ENCODE measurements around the gene CPNE2. TPM values are rescaled to one million over a fixed set of nuclear protein-coding genes. Genes with fewer than 3 reads are reported as not detected.

CPNE2 gene
- total RNA-seq, 2 donors from 2014 or later, result 16.0 to 26.1 TPM

DNA sequence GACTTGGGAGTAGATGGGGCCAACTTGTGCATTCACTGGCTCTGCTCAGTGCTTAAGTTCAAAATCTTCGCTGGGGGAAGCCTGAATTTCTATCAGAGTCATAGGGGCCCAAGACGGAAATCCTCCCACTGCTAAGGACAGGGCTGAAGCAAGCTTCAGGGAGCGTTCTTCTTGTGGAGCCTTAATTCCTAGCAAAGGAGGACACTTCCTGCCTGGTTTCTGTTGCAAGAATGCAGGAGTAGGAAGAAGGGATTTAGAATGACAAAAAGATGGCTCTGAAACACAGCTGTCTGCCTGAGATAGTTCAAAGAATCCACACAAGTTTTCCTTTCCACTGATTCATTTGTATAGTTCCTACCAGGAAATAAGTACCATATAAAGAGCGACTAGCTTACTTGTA lies 67.1 kb downstream of the CPNE2 start:
- no peaks in the 10 kb centered on the region for H3K9me3 ChIP-seq
- TF ChIP-seq CTCF (IDR thresholded peaks at IDR 0.05), result no peak
- H3K4me3 ChIP-seq, result no peak overlapping the region
- H3K27me3 ChIP-seq, result no peaks in the 10 kb centered on the region
- H3K4me1 ChIP-seq, result no peaks in the 10 kb centered on the region
- no peak for DNase-seq (ENCODE audit: low spot score)
- H3K36me3 ChIP-seq, result peaks cover 59% of the 10 kb centered on the region
- H3K27ac ChIP-seq, result no peak overlapping the region

DNA sequence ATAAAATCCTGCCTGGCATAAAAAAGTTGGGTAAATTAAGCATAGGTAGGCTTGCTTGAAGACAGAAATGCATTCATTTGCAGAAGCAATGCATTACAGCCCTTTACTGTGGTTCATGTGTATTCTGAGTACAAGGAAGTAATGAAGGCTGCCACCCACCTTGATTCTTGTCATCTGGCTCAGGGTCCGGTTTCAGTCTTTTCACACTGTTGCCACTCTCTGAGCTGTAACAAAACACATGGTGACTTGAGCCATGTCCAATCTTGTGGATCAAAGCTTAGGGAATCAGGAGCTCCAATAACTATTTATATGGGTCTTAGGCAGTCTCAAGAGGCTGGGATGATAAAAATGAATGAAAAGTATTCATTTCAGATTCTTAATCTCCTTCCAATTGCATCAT lies 71.5 kb downstream of the CPNE2 start:
- TF ChIP-seq CTCF (IDR thresholded peaks at IDR 0.05), result no peak
- no peak overlapping the region for H3K27ac ChIP-seq
- no peaks in the 10 kb centered on the region for H3K9me3 ChIP-seq
- peaks cover 0 to 16% of the 10 kb centered on the region in 2 donors for H3K4me1 ChIP-seq
- DNase-seq (ENCODE audit: low spot score), result no peak
- peaks cover 59% of the 10 kb centered on the region for H3K36me3 ChIP-seq
- no peak overlapping the region for H3K4me3 ChIP-seq
- H3K27me3 ChIP-seq, result no peaks in the 10 kb centered on the region

DNA sequence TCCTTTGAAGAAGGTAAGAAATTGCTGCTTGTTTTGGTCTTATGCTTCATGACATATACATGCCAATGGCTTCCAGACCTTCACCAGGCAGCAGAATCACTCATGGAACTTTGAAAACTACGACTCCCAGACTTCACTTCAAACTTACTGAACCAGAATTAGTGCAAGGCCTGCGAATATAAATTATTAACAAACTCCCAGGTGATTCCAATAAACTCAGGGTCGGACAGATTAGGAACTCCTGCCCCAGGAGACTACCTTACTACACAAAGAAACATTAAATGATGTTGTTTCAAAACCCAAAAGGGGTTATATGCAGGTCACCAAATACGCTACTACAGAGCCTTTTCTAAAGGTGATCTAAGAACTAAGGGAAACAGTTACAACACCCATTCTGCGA lies 73.1 kb downstream of the CPNE2 start:
- Histone ChIP-seq H3K27ac (no peak overlapping the region), H3K9me3 (no peaks in the 10 kb centered on the region), H3K4me3 (no peak overlapping the region), H3K4me1 (peaks cover 0 to 16% of the 10 kb centered on the region in 2 donors), H3K27me3 (no peaks in the 10 kb centered on the region), H3K36me3 (peaks cover 65% of the 10 kb centered on the region)
- no peak for TF ChIP-seq CTCF (IDR thresholded peaks at IDR 0.05)
- no peak for DNase-seq (ENCODE audit: low spot score)

DNA sequence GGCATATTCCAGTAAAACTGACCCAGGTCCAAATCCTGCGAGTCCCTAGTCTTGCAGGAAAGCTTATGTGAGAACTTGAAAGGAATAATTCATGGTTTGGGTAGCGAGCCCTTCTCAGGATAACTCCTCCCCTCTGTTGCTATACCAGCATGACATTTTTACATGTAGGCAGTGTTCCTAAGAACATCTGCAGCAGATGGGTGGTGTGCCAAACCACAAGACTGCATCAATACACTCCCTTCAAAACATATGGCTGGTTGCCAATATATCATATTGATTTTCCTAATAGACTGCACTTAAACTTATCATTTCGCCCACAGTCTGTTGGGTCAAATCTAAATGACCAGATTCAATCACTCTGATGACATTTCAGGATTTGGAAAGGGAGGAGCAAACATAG lies 73.6 kb downstream of the CPNE2 start:
- no peak for TF ChIP-seq CTCF (IDR thresholded peaks at IDR 0.05)
- no peak for DNase-seq (ENCODE audit: low spot score)

DNA sequence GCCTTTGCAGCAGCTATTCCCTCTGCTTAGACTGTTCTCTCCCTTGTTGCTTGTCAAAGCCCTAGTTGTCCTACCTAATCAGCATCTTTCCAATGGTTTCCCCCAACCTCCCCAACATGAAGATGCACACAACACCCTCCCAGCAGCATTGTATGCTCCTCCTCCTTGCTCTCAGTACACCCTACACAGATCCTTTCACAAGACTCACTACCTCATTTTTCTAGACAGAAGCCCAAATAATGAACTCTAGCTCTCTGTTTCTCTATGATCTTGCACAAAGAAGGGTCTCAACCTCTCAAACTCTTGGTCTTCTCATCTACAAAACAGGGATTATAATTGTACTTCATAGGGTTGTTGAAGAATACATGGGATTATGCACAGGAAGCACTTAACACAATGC lies 74.1 kb downstream of the CPNE2 start:
- H3K27ac ChIP-seq, result no peak overlapping the region
- TF ChIP-seq CTCF (IDR thresholded peaks at IDR 0.05), result no peak
- no peaks in the 10 kb centered on the region for H3K27me3 ChIP-seq
- no peaks in the 10 kb centered on the region for H3K9me3 ChIP-seq
- H3K4me1 ChIP-seq, result peaks cover 0 to 16% of the 10 kb centered on the region in 2 donors
- no peak for DNase-seq (ENCODE audit: low spot score)
- peaks cover 74% of the 10 kb centered on the region for H3K36me3 ChIP-seq
- H3K4me3 ChIP-seq, result no peak overlapping the region

More for the DNA sequence above, 73.6 kb downstream of the CPNE2 start:
- H3K4me1 ChIP-seq, result peaks cover 0 to 16% of the 10 kb centered on the region in 2 donors
- H3K9me3 ChIP-seq, result no peaks in the 10 kb centered on the region
- H3K4me3 ChIP-seq, result no peak overlapping the region
- no peaks in the 10 kb centered on the region for H3K27me3 ChIP-seq
- H3K27ac ChIP-seq, result no peak overlapping the region
- H3K36me3 ChIP-seq, result peaks cover 69% of the 10 kb centered on the region

GRCh38 chr16:57166951-57167350 lies 74.6 kb downstream of the CPNE2 start:
- Histone ChIP-seq H3K4me1 (peaks cover 0 to 16% of the 10 kb centered on the region in 2 donors), H3K27me3 (no peaks in the 10 kb centered on the region), H3K36me3 (peaks cover 75% of the 10 kb centered on the region), H3K27ac (no peak overlapping the region), H3K4me3 (no peak overlapping the region), H3K9me3 (no peaks in the 10 kb centered on the region)
- no peak for DNase-seq (ENCODE audit: low spot score)
- no peak for TF ChIP-seq CTCF (IDR thresholded peaks at IDR 0.05)

Data from right atrium auricular region (tissue), 2 donors.